MCF 10A (cell line): ENCODE data around the gene BTG4. TPM values are rescaled to one million over a fixed set of nuclear protein-coding genes. Genes with fewer than 3 reads are reported as not detected.
A peak's percentile ranks its signal among the peaks of the same experiment; 100 is the strongest.

Experiments
- BruUV-seq: library from RNA; stranded (reverse); fragments of 400-500 nt; replicated peaks from 2 replicates; lab custom pipeline; 2021; lab: Mats Ljungman, UMichigan
- CTCF ChIA-PET: fragments of 300-600 bp; sonication (Branson Sonifier 250); formaldehyde crosslinking; extraction: SDS; loops from one replicate; lab custom pipeline; 2021; ENCODE audit warnings: antibody characterized with exemption, inconsistent platforms; lab: Yijun Ruan, JAX
- POLR2A ChIA-PET: fragments of 300-600, 350-650 bp; sonication (Branson Sonifier 250); formaldehyde crosslinking; extraction: SDS; loops from one replicate; lab custom pipeline; 2020; ENCODE audit warnings: antibody characterized with exemption, inconsistent platforms; lab: Yijun Ruan, JAX
- DNase-seq: peaks from one replicate; pipeline ENCODE4 v3.0.0-alpha.2; 2018; ENCODE audit not compliant: unreplicated experiment
- H3K27ac Mint-ChIP-seq: one replicate; pipeline ENCODE4 v1.8.0; 2022; ENCODE audit warnings: mild to moderate bottlenecking, low read depth, mixed read lengths; ENCODE audit not compliant: unreplicated experiment
- H3K27me3 Mint-ChIP-seq: one replicate; pipeline ENCODE4 v1.8.0; 2022; ENCODE audit warnings: mixed read lengths; ENCODE audit not compliant: insufficient read depth, unreplicated experiment
- H3K36me3 Mint-ChIP-seq: one replicate; pipeline ENCODE4 v1.8.0; 2022; ENCODE audit warnings: mild to moderate bottlenecking, moderate library complexity, mixed read lengths; ENCODE audit not compliant: insufficient read depth, unreplicated experiment
- H3K4me1 Mint-ChIP-seq: one replicate; pipeline ENCODE4 v1.8.0; 2022; ENCODE audit warnings: mixed read lengths; ENCODE audit not compliant: insufficient read depth, unreplicated experiment
- H3K4me3 Mint-ChIP-seq: one replicate; pipeline ENCODE4 v1.8.0; 2022; ENCODE audit warnings: mild to moderate bottlenecking, moderate library complexity, mixed read lengths; ENCODE audit not compliant: unreplicated experiment
- H3K9me3 Mint-ChIP-seq: one replicate; pipeline ENCODE4 v1.8.0; 2022; ENCODE audit warnings: mixed read lengths; ENCODE audit not compliant: unreplicated experiment
- CTCF ChIP-seq: fragments of 200-600 bp; IDR thresholded peaks from one replicate; pipeline ENCODE4 v1.8.0; 2022; ENCODE audit warnings: antibody characterized with exemption, mild to moderate bottlenecking; ENCODE audit not compliant: unreplicated experiment
- intact Hi-C: fragments of 100-400 bp; cut with micrococcal nuclease; formaldehyde crosslinking; loops from 2 replicates; pipeline ENCODE4 v1.14.1; 2022
- total RNA-seq: library from RNA; stranded (reverse); gene quantifications from 2 replicates; pipeline ENCODE4 v1.2.3, GENCODE V29; 2022

Gene BTG4
- total RNA-seq, 1 experiment from 2014 or later: not detected

- Mint-ChIP-seq H3K36me3 (no peaks in the 10 kb centered on the region), H3K27me3 (no peaks in the 10 kb centered on the region)
- CTCF ChIA-PET: interaction anchor here (1.3 kb wide), 1 partner anchor 32 kb away, joined by 4 read pairs; no protein-coding TSS in a partner anchor
Observed at GRCh38 chr11:111469200-111469599, 43.0 kb downstream of the BTG4 start.

GRCh38 chr11:111466615-111467014, 45.6 kb downstream of the BTG4 start:
- DNase-seq: no peak
- ChIA-PET CTCF (no interaction called here), POLR2A (no interaction called here)
- H3K27me3 Mint-ChIP-seq: no peaks in the 10 kb centered on the region
- no peak overlapping the region for H3K27ac Mint-ChIP-seq
- H3K36me3 Mint-ChIP-seq: no peaks in the 10 kb centered on the region
- intact Hi-C loops: no loop called here
- no peak overlapping the region for H3K4me3 Mint-ChIP-seq
- no TSS peak for BruUV-seq
- peaks cover 10% of the 10 kb centered on the region for H3K4me1 Mint-ChIP-seq
- H3K9me3 Mint-ChIP-seq: no peaks in the 10 kb centered on the region
- no peak for TF ChIP-seq CTCF

More at GRCh38 chr11:111469200-111469599, 43.0 kb downstream of the BTG4 start:
- POLR2A ChIA-PET: no interaction called here
- intact Hi-C loops: no loop called here
- peaks cover 10% of the 10 kb centered on the region for H3K4me1 Mint-ChIP-seq
- H3K27ac Mint-ChIP-seq: no peak overlapping the region
- no peak for DNase-seq
- no peak for TF ChIP-seq CTCF
- BruUV-seq: no TSS peak
- H3K9me3 Mint-ChIP-seq: no peaks in the 10 kb centered on the region
- no peak overlapping the region for H3K4me3 Mint-ChIP-seq

- no peak for TF ChIP-seq CTCF
- Mint-ChIP-seq H3K9me3 (no peaks in the 10 kb centered on the region), H3K27me3 (no peaks in the 10 kb centered on the region), H3K4me3 (no peak overlapping the region), H3K36me3 (no peaks in the 10 kb centered on the region), H3K4me1 (peaks cover 10% of the 10 kb centered on the region), H3K27ac (no peak overlapping the region)
- BruUV-seq: no TSS peak
- ChIA-PET POLR2A (interaction anchor here (0.7 to 0.9 kb wide), 2 partner anchors 96 to 299 kb away, joined by 3 read pairs; no protein-coding TSS in a partner anchor), CTCF (interaction anchor here (2.9 kb wide), 1 partner anchor 11 kb away, joined by 14 read pairs; no protein-coding TSS in a partner anchor)
- intact Hi-C loops: no loop called here
- peak; percentile 36 for DNase-seq
Observed at GRCh38 chr11:111465400-111465799, 46.8 kb downstream of the BTG4 start.

- intact Hi-C loops: no loop called here
- no peak overlapping the region for H3K4me3 Mint-ChIP-seq
- ChIA-PET POLR2A (no interaction called here), CTCF (interaction anchor here (0.5 to 2.9 kb wide), 2 partner anchors 9 to 11 kb away, joined by 3 to 14 read pairs; no protein-coding TSS in a partner anchor)
- no peak overlapping the region for H3K27ac Mint-ChIP-seq
- H3K4me1 Mint-ChIP-seq: peaks cover 10% of the 10 kb centered on the region
- no TSS peak for BruUV-seq
- TF ChIP-seq CTCF: no peak
- no peaks in the 10 kb centered on the region for H3K9me3 Mint-ChIP-seq
- H3K36me3 Mint-ChIP-seq: no peaks in the 10 kb centered on the region
- no peaks in the 10 kb centered on the region for H3K27me3 Mint-ChIP-seq
- no peak for DNase-seq
Observed at GRCh38 chr11:111463276-111463675, 48.9 kb downstream of the BTG4 start.
